LHCN-M2 (cell line): Measurements from ENCODE around the gene HOXA10. TPM values are rescaled to one million over a fixed set of nuclear protein-coding genes. Genes with fewer than 3 reads are reported as not detected.

Source experiments
- DNase-seq: peaks from one replicate; pipeline ENCODE4 v3.0.0-alpha.2; 2012; ENCODE audit warnings: low read depth
- total RNA-seq: library from RNA; depleted of rRNA; stranded (reverse); fragments of >200 nt; gene quantifications from 2 replicates; pipeline ENCODE4 v1.2.3, GENCODE V29; 2014

HOXA10 gene
- total RNA-seq, 1 experiment from 2014 or later, result 13.2 TPM

DNA sequence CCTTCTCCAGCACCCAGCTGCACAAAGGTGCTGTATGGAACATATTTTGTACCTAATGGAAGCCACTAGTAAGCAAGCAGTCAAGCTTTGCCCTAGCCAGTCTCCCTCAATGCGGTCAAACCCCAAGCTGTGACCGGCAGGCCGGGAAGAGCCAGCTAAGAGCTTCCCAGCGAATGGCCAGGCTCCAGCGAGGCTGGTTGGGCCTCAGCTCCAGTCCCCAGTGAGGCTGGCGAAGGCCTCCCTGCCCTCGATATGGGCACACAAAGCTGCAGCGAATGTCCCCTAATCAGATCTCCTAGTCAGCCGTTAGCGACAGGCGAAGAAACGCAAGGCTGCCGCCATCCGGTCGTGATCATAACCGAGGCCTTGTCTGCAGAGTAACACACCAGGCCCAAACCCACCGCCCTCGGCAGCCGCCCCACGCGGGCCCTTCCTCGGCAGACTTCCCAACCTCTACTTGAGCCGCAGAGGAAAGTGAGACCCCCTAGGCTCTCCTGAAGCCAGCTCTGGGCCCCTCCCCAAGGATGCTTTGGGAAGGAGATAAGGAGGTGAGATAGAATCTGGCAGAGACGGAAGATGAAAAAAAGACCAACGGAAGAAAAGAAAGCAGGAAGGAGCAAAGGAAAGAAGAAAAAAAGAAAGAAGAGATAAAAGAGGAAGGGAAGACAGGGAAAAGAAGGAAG, 5.7 kb downstream of the HOXA10 start:
- DNase-seq, result no peak

- DNase-seq, result no peak
Measured at GRCh38 chr7:27167916-27168264, 6.2 kb downstream of the HOXA10 start.

GRCh38 chr7:27166531-27167505, 7.3 kb downstream of the HOXA10 start:
- DNase-seq, result no peak

GRCh38 chr7:27165996-27166530, 8.1 kb downstream of the HOXA10 start:
- DNase-seq, result no peak

GRCh38 chr7:27165089-27165995, 8.8 kb downstream of the HOXA10 start, which contains the start of gene HOXA9:
Gene HOXA9 (minus strand): TSS chr7:27165537. CDS start chr7:27165457, 80 bp downstream.
- DNase-seq, result peak; percentile 88

DNA sequence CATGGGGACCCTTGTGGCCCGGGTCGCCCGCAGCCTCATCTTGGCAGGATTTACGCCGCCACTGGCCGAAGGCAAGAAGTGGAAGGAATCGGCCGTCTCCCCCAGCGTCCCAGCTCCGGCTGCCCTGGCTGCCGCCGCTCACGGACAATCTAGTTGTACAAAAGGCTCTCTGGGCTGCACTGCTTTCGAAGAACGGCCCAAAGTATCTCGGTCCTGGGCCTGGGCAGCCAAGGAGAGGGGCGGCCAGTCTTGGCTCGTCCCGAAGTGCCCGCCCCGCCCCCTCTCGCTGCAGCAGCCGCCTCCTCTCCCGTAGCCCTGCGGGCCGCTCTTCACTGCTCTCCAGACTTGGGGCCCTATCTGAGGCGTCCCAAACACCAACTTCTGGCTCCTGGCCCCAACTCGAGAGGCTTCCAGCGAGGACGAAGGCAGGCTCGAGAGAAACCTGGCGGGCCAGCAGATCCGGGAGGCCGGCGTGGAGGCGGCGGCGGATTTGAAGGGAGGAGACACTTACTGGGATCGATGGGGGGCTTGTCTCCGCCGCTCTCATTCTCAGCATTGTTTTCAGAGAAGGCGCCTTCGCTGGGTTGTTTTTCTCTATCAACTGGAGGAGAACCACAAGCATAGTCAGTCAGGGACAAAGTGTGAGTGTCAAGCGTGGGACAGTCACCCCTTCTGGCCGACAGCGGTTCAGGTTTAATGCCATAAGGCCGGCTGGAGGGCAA, 9.6 kb downstream of the HOXA10 start:
- DNase-seq, result no peak

- DNase-seq, result no peak
Measured at GRCh38 chr7:27164045-27164366, 10.1 kb downstream of the HOXA10 start.

DNA sequence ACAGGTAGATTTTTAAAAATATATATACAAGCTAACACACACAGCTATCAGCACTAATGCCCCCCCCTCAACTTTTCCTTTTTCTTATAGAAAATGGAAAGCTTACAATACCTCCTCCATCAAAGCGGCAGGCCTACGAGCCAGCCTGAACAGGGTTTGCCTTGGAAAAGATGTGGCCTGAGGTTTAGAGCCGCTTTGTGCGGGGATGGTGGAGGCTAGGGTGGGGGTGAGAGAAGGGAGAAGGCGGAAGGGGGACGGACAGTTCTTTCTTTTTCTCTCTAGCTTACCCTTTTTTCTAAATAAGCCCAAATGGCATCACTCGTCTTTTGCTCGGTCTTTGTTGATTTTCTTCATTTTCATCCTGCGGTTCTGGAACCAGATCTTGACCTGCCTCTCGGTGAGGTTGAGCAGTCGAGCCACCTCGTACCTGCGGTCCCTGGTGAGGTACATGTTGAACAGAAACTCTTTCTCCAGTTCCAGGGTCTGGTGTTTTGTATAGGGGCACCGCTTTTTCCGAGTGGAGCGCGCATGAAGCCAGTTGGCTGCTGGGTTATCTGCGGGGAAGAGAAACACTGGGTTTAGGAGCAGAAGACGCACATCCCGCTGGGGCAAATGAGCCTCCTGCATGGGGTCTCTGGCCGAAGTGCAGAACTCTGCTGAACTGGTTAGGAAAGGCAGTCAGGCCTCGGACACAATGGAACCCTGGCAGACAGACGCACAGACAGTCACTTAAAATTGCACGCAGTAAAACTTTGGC, 10.7 kb downstream of the HOXA10 start:
- DNase-seq, result no peak

DNA sequence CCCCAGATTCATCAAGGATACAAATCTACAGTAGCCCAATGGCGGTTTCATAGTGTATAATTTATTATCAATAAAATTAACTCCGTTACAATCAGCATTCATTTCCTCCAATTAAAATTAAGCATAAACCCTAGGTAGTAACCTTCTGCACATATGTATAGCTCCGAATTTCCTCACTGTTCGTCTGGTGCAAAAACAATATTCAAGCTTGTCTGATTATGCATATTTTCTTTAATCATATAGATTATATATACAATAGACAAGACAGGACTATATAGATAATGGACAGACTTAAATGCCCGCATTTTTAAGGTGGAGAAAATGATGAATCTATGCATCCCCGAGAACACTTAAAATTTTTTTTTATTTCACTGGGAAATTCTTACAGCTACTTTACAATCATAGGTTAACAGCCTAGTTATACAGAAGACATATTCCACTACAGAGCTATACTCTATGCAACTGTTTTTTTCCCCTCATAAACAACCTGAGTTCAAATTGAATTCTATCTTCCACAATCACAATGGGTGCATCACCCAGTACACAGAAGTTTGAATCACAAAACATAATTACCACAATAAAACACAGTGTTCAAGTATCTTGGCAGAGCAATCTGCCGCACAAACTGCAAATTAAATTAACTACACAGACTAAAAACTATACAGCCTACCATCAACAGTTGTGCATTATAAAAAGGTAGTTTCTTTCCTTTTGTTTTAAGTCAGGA, 11.4 kb downstream of the HOXA10 start:
- no peak for DNase-seq

DNA sequence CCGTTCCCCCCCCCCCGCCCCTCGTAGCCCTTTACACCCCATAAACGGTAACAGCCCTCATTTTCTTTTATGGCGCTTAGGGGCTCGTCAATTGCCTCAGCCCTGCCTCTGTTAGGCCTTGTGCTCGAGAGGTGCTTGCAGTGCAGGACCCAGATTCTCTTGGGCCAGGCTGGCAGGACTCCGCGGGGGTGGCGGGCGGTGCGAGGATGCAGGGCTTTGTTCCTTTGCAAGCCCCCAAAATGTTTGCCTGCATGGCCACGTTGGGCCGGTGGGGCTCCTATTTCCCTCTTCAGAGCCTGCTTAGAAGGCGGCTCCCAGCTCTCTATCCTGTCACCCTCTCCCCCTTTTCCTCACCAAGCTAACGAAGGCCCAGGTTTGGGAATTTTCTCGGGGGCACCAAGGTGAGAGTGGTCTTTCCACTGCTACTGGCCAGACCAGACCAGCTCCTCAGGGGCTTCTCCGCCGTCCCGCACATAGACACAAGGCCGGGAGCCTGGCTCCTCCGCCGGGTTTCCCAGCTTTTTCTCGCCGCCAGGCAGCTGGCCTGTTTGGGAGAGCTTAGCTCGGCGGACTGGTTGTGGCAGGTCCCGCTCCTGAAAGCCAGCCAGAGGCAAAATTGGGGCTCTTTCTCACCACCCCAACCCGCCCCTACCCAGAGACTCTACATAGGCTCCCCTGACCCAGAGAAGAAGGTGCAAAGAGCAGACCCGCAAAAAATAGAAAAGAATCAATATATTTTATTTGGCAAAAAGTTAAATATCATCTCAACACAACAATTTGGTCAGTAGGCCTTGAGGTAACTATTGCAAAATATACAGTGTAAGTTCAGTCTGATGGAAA, 12.2 kb downstream of the HOXA10 start:
- DNase-seq, result no peak

DNA sequence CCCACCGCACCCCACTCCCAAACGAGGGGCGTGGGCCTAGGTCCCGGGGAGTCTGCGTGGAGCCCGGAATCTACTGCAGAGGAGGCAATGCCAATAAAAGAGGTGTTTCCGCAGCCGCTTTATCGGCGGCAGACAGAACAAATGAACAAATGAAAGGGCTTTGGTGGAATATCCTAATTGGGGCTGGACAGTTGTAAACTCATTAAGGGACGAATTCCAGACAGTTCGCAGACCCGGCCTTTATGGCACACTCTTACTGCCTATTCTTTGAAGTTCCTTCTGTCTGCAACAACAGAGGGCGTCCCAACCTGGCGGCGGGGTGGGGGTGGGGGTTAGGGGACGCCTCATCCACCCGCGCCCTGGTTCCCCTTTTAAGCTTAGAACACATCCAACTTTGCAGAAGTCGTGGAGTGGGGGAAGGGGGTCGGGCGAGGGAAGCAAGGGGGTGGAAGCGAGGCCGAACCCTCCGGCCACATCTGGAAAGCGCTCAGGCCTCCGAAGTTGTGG, 12.9 kb downstream of the HOXA10 start:
- DNase-seq, result no peak

DNA sequence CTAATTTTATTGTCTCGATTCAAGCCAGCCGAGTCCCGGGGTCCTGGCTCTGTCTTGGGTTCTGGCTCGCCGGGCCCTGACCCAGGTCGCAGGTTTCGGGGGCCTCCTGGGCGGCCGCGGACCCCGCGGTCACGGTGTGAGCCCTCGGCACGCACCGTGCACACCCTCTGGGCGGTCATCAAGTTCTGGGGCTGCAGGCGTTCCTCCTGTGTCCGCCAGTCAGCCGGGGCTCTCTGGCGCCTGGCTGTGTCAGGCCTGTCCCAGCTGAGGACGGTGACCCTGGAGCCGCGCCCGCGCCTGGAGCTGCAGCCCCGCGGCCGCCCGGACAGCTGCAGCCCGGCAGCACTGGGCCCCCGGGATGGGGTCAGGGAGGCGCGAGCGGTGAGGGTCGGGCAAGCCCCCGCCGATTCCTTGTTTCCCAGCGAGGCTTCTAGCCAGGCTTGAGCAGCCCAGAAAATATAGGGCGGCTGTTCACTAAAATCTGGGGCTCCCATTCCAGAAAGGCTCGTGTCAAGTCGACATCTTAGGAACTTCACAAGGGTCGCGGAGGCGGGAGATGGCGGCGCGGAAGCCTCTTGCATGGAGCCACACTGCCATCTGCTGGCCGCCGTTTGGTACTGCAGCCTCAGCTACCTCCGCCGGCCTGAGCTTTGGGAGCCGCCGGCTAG, 13.4 kb downstream of the HOXA10 start:
- DNase-seq, result peak; percentile 84

GRCh38 chr7:27160145-27160545, 14.0 kb downstream of the HOXA10 start:
- no peak for DNase-seq

GRCh38 chr7:27159266-27160144, 14.6 kb downstream of the HOXA10 start:
- DNase-seq, result no peak

- no peak for DNase-seq
Measured at GRCh38 chr7:27158436-27159265, 15.5 kb downstream of the HOXA10 start.
